Anterior cingulate cortex (tissue), 58 donors: ENCODE measurements around the gene SDK1.
"Not testable (repeated sequence)": the region's sequence is repeated elsewhere in the genome, so short reads cannot be mapped to it uniquely, and the experiment has no call there.

ENCODE experiments used
- DNase-seq, 58 donors: peaks; one replicate each; lab custom pipeline; 2025; lab: John Stamatoyannopoulos, UW

Gene SDK1

GRCh38 chr7:3928727-3929515 is 627.9 kb downstream of the SDK1 start:
- DNase-seq: no peak

GRCh38 chr7:3931843-3932242 is 630.8 kb downstream of the SDK1 start:
- DNase-seq: no peak

GRCh38 chr7:3937146-3937545 is 636.1 kb downstream of the SDK1 start:
- DNase-seq: no peak

- DNase-seq: peak in 11 of 58 donors; percentile 10 to 61 (median 18)
Observed at GRCh38 chr7:3937605-3938004, 636.6 kb downstream of the SDK1 start.

GRCh38 chr7:3941706-3942105 is 640.7 kb downstream of the SDK1 start:
- not testable (repeated sequence) for DNase-seq

- DNase-seq: no peak
Observed at GRCh38 chr7:3942276-3942675, 641.2 kb downstream of the SDK1 start.

GRCh38 chr7:3942816-3943745 is 642.0 kb downstream of the SDK1 start:
- no peak for DNase-seq

GRCh38 chr7:3943779-3944520 is 642.9 kb downstream of the SDK1 start:
- no peak for DNase-seq

GRCh38 chr7:3949242-3949640 is 648.2 kb downstream of the SDK1 start:
- DNase-seq: peak in 8 of 58 donors; percentile 4 to 13 (median 8)

- no peak for DNase-seq
Observed at GRCh38 chr7:3950249-3950648, 649.2 kb downstream of the SDK1 start.

- no peak for DNase-seq
Observed at GRCh38 chr7:3951316-3952055, 650.4 kb downstream of the SDK1 start.

- DNase-seq: no peak
Observed at GRCh38 chr7:3953133-3953532, 652.1 kb downstream of the SDK1 start.

- no peak for DNase-seq
Observed at GRCh38 chr7:3953946-3954345, 652.9 kb downstream of the SDK1 start.

GRCh38 chr7:3955026-3955425 is 654.0 kb downstream of the SDK1 start:
- no peak for DNase-seq

GRCh38 chr7:3955751-3956696 is 655.0 kb downstream of the SDK1 start:
- DNase-seq: no peak

- DNase-seq: no peak
Observed at GRCh38 chr7:3956949-3957348, 655.9 kb downstream of the SDK1 start.

GRCh38 chr7:3957472-3958108 is 656.5 kb downstream of the SDK1 start:
- no peak for DNase-seq

- no peak for DNase-seq
Observed at GRCh38 chr7:3958109-3958483, 657.0 kb downstream of the SDK1 start.
